ENCODE measurements around the gene LAMC3.

The LAMC3 gene

GRCh38 chr9:130979591-130980385, 29.2 kb upstream of the LAMC3 start:
- DNase-seq (ENCODE audit: low spot score), result no peak

- no peak for DNase-seq (ENCODE audit: low spot score)
Observed at GRCh38 chr9:130980526-130980925, 28.4 kb upstream of the LAMC3 start.

GRCh38 chr9:130981002-130981755, 27.8 kb upstream of the LAMC3 start:
- DNase-seq (ENCODE audit: low spot score), result no peak

- DNase-seq (ENCODE audit: low spot score), result no peak
Observed at GRCh38 chr9:130981756-130982137, 27.2 kb upstream of the LAMC3 start.

GRCh38 chr9:130982636-130983358, 26.2 kb upstream of the LAMC3 start:
- DNase-seq (ENCODE audit: low spot score), result no peak

GRCh38 chr9:130983359-130983670, 25.7 kb upstream of the LAMC3 start:
- no peak for DNase-seq (ENCODE audit: low spot score)

GRCh38 chr9:130983970-130984369, 25.0 kb upstream of the LAMC3 start:
- DNase-seq (ENCODE audit: low spot score), result no peak

- no peak for DNase-seq (ENCODE audit: low spot score)
Observed at GRCh38 chr9:130984521-130984920, 24.5 kb upstream of the LAMC3 start.

GRCh38 chr9:130985029-130985428, 23.9 kb upstream of the LAMC3 start:
- DNase-seq (ENCODE audit: low spot score), result no peak

- no peak for DNase-seq (ENCODE audit: low spot score)
Observed at GRCh38 chr9:130985606-130986162, 23.3 kb upstream of the LAMC3 start.

GRCh38 chr9:130986356-130986965, 22.5 kb upstream of the LAMC3 start:
- DNase-seq (ENCODE audit: low spot score), result no peak

- no peak for DNase-seq (ENCODE audit: low spot score)
Observed at GRCh38 chr9:130987054-130987453, 21.9 kb upstream of the LAMC3 start.

- no peak for DNase-seq (ENCODE audit: low spot score)
Observed at GRCh38 chr9:130987738-130988399, 21.1 kb upstream of the LAMC3 start.

GRCh38 chr9:130988400-130988747, 20.6 kb upstream of the LAMC3 start:
- DNase-seq (ENCODE audit: low spot score), result no peak

- DNase-seq (ENCODE audit: low spot score), result no peak
Observed at GRCh38 chr9:130988905-130989304, 20.1 kb upstream of the LAMC3 start.

- no peak for DNase-seq (ENCODE audit: low spot score)
Observed at GRCh38 chr9:130989391-130989790, 19.6 kb upstream of the LAMC3 start.

GRCh38 chr9:130989891-130990290, 19.1 kb upstream of the LAMC3 start:
- no peak for DNase-seq (ENCODE audit: low spot score)

GRCh38 chr9:130990306-130990977, 18.5 kb upstream of the LAMC3 start:
- no peak for DNase-seq (ENCODE audit: low spot score)

GRCh38 chr9:130990978-130991777, 17.8 kb upstream of the LAMC3 start:
- no peak for DNase-seq (ENCODE audit: low spot score)
